ENCODE results near the gene SFTPA1. TPM values are rescaled to one million over a fixed set of nuclear protein-coding genes. Genes with fewer than 3 reads are reported as not detected.

SFTPA1 gene
- total and polyA plus RNA-seq, 10 of the 15 experiments (the other 5 are each of a cell fraction or from before 2014, with no cell fraction given), result 3.7 TPM; not detected in 9

DNA sequence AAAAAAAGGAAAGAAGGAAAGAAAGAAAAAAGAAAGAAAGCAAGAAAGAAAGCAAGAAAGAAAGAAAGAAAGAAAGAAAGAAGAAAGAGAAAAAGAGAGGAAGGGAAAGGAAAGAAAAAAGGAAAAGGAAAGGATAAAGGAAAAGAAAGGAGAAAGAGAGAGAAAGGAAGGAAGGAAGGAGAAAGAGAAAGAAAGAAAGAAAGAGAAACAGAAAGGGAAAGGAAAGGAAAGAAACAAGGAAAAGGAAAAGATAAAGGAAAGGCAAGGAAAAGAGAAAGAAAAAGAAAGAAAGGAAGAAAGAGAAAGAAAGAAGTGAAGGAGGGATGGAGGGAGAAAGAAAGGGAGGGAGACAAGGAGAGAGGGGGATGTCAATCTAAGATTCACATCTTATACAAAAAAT lies 29.7 kb upstream of the SFTPA1 start:
- SMC1A ChIA-PET (ENCODE audit: uncharacterized antibody, unreplicated experiment), result no interaction called here
- POLR2A ChIA-PET, result no interaction called here
- CTCF ChIA-PET, result no interaction called here
- RAD21 ChIA-PET (ENCODE audit: unreplicated experiment), result interaction anchor here (0.7 kb wide), 1 partner anchor 25 kb away, joined by 3 read pairs; no protein-coding TSS in a partner anchor
- no peak overlapping the region for H2AFZ ChIP-seq (ENCODE audit: control insufficient read depth, low read depth, low read length)
- no peaks in the 10 kb centered on the region; a peak in 1 of 4 replicates for H3K27me3 ChIP-seq (replicated peaks in 1 of 2; ENCODE audit: control insufficient read depth in 2 of 2, insufficient read depth in 2 of 2, low read length in 1 of 2)
- no peak overlapping the region for H3K27ac ChIP-seq (ENCODE audit: control insufficient read depth, insufficient read depth)
- DNase-seq (ENCODE audit: low read depth, low spot score) (no peak), ATAC-seq (no peak), FAIRE-seq (no peak)
- H3K79me2 ChIP-seq (ENCODE audit: control insufficient read depth, insufficient read depth, low read length), result no peaks in the 10 kb centered on the region
- no peaks in the 10 kb centered on the region for H3K9me3 ChIP-seq (replicated peaks; ENCODE audit: control insufficient read depth, insufficient read depth, low read length)
- H3K4me2 ChIP-seq (ENCODE audit: control insufficient read depth, insufficient read depth), result no peak overlapping the region
- no peak for TF ChIP-seq SPI1 (IDR thresholded peaks at IDR 0.05; ENCODE audit: borderline replicate concordance, insufficient read depth, low read depth, low read length)
- no peak for TF ChIP-seq POLR2A (IDR thresholded peaks at IDR 0.05; ENCODE audit: low read depth, low read length)
- no peak for TF ChIP-seq SUZ12 (IDR thresholded peaks at IDR 0.05; ENCODE audit: unreplicated experiment)
- TF ChIP-seq, protein P1, sequence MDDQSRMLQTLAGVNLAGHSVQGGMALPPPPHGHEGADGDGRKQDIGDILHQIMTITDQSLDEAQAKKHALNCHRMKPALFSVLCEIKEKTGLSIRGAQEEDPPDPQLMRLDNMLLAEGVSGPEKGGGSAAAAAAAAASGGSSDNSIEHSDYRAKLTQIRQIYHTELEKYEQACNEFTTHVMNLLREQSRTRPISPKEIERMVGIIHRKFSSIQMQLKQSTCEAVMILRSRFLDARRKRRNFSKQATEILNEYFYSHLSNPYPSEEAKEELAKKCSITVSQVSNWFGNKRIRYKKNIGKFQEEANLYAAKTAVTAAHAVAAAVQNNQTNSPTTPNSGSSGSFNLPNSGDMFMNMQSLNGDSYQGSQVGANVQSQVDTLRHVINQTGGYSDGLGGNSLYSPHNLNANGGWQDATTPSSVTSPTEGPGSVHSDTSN (IDR thresholded peaks at IDR 0.05; ENCODE audit: insufficient replicate concordance, low read depth, low read length), result no peak
- no peak for TF ChIP-seq ZNF622 (IDR thresholded peaks at IDR 0.05)
- TF ChIP-seq, protein P2, sequence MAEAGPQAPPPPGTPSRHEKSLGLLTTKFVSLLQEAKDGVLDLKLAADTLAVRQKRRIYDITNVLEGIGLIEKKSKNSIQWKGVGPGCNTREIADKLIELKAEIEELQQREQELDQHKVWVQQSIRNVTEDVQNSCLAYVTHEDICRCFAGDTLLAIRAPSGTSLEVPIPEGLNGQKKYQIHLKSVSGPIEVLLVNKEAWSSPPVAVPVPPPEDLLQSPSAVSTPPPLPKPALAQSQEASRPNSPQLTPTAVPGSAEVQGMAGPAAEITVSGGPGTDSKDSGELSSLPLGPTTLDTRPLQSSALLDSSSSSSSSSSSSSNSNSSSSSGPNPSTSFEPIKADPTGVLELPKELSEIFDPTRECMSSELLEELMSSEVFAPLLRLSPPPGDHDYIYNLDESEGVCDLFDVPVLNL (IDR thresholded peaks at IDR 0.05; ENCODE audit: low read depth, low read length), result no peak
- no peak for TF ChIP-seq YY1 (IDR thresholded peaks at IDR 0.05; ENCODE audit: low read depth, low read length)
- TF ChIP-seq RFX5 (IDR thresholded peaks at IDR 0.05; ENCODE audit: low read depth, low read length), result no peak
- TF ChIP-seq GATAD2B (conservative IDR thresholded peaks at IDR 0.05; ENCODE audit: low read depth), result no peak
- no peak for TF ChIP-seq PAX5 (IDR thresholded peaks at IDR 0.05; ENCODE audit: borderline replicate concordance, low read depth, low read length)
- TF ChIP-seq NFYA (IDR thresholded peaks at IDR 0.05; ENCODE audit: borderline replicate concordance, low read depth, low read length), result no peak
- no peak for TF ChIP-seq FOS (IDR thresholded peaks at IDR 0.05; ENCODE audit: borderline replicate concordance, extremely low read depth, insufficient read length)
- TF ChIP-seq RBBP5 (conservative IDR thresholded peaks at IDR 0.05), result no peak
- no peak for TF ChIP-seq SRF (IDR thresholded peaks at IDR 0.05; ENCODE audit: low read depth in 2 of 2, low read length in 2 of 2)
- TF ChIP-seq RB1 (IDR thresholded peaks at IDR 0.05; ENCODE audit: borderline replicate concordance), result no peak
- no peak for TF ChIP-seq TCF12 (IDR thresholded peaks at IDR 0.05; ENCODE audit: low read depth, low read length)
- TF ChIP-seq STAT1 (conservative IDR thresholded peaks at IDR 0.05), result no peak
- intact Hi-C loops (cut with micrococcal nuclease; ENCODE audit: unreplicated experiment) (no loop called here), in situ Hi-C loops (cut with MboI) (no loop called here)
- BruUV-seq (replicated peaks), result no TSS peak
- no peak overlapping the region for H3K4me3 ChIP-seq
- no peaks in the 10 kb centered on the region for H3K36me3 ChIP-seq (ENCODE audit: control insufficient read depth in 2 of 2, insufficient read depth in 2 of 2, low read length in 1 of 2)
- no peak overlapping the region for H3K9ac ChIP-seq (ENCODE audit: control insufficient read depth, insufficient read depth, low read length)
- H3K4me1 ChIP-seq (ENCODE audit: control insufficient read depth, insufficient read depth, low read length), result no peaks in the 10 kb centered on the region
- no peaks in the 10 kb centered on the region for H4K20me1 ChIP-seq (ENCODE audit: control insufficient read depth, insufficient read depth)
